MCF 10A (cell line): ENCODE measurements around the gene NOP10. TPM values are rescaled to one million over a fixed set of nuclear protein-coding genes. Genes with fewer than 3 reads are reported as not detected.

Experiments
- BruUV-seq: library from RNA; stranded (reverse); fragments of 400-500 nt; replicated peaks from 2 replicates; lab custom pipeline; 2021; lab: Mats Ljungman, UMichigan
- CTCF ChIA-PET: fragments of 300-600 bp; sonication (Branson Sonifier 250); formaldehyde crosslinking; extraction: SDS; loops from one replicate; lab custom pipeline; 2021; ENCODE audit warnings: antibody characterized with exemption, inconsistent platforms; lab: Yijun Ruan, JAX
- POLR2A ChIA-PET: fragments of 300-600, 350-650 bp; sonication (Branson Sonifier 250); formaldehyde crosslinking; extraction: SDS; loops from one replicate; lab custom pipeline; 2020; ENCODE audit warnings: antibody characterized with exemption, inconsistent platforms; lab: Yijun Ruan, JAX
- DNase-seq: peaks from one replicate; pipeline ENCODE4 v3.0.0-alpha.2; 2018; ENCODE audit not compliant: unreplicated experiment
- H3K27ac Mint-ChIP-seq: one replicate; pipeline ENCODE4 v1.8.0; 2022; ENCODE audit warnings: mild to moderate bottlenecking, low read depth, mixed read lengths; ENCODE audit not compliant: unreplicated experiment
- H3K27me3 Mint-ChIP-seq: one replicate; pipeline ENCODE4 v1.8.0; 2022; ENCODE audit warnings: mixed read lengths; ENCODE audit not compliant: insufficient read depth, unreplicated experiment
- H3K36me3 Mint-ChIP-seq: one replicate; pipeline ENCODE4 v1.8.0; 2022; ENCODE audit warnings: mild to moderate bottlenecking, moderate library complexity, mixed read lengths; ENCODE audit not compliant: insufficient read depth, unreplicated experiment
- H3K4me1 Mint-ChIP-seq: one replicate; pipeline ENCODE4 v1.8.0; 2022; ENCODE audit warnings: mixed read lengths; ENCODE audit not compliant: insufficient read depth, unreplicated experiment
- H3K4me3 Mint-ChIP-seq: one replicate; pipeline ENCODE4 v1.8.0; 2022; ENCODE audit warnings: mild to moderate bottlenecking, moderate library complexity, mixed read lengths; ENCODE audit not compliant: unreplicated experiment
- H3K9me3 Mint-ChIP-seq: one replicate; pipeline ENCODE4 v1.8.0; 2022; ENCODE audit warnings: mixed read lengths; ENCODE audit not compliant: unreplicated experiment
- intact Hi-C: fragments of 100-400 bp; cut with micrococcal nuclease; formaldehyde crosslinking; loops from 2 replicates; pipeline ENCODE4 v1.14.1; 2022
- total RNA-seq: library from RNA; stranded (reverse); gene quantifications from 2 replicates; pipeline ENCODE4 v1.2.3, GENCODE V29; 2022
- TF ChIP-seq, protein P1 (sequence below): fragments of 200-600 bp; IDR thresholded peaks from one replicate; pipeline ENCODE4 v1.8.0; 2022; ENCODE audit warnings: antibody characterized with exemption, mild to moderate bottlenecking; ENCODE audit not compliant: unreplicated experiment

Gene NOP10
- total RNA-seq, 1 experiment from 2014 or later, result 187 TPM

DNA sequence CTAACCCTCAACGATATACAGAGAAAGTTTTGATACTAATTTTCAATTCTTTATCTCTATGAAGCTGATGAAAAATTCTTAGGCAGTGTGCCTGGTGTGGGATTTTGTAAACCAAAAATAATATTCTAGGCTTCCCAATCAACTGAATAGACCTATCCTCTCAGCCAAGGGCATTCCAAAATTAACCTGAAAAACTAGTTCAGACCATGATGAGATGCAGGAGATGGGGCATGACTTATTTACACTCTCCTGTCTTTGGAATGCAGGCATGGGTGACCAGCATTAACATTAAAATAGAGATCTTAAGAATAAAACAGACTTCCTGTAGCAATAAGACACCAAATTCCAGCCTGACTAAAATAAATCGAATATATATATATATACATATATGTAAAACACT lies 31.9 kb upstream of the NOP10 start:
- Mint-ChIP-seq H3K36me3 (peaks cover 10% of the 10 kb centered on the region), H3K4me3 (no peak overlapping the region), H3K27ac (no peak overlapping the region), H3K4me1 (no peaks in the 10 kb centered on the region), H3K27me3 (no peaks in the 10 kb centered on the region), H3K9me3 (no peaks in the 10 kb centered on the region)
- intact Hi-C loops, result no loop called here
- no TSS peak for BruUV-seq
- no peak for DNase-seq
- CTCF ChIA-PET, result interaction anchor here (0.7 to 1.0 kb wide), 2 partner anchors 140 to 301 kb away, joined by 3 read pairs; no protein-coding TSS in a partner anchor
- TF ChIP-seq, protein P1, sequence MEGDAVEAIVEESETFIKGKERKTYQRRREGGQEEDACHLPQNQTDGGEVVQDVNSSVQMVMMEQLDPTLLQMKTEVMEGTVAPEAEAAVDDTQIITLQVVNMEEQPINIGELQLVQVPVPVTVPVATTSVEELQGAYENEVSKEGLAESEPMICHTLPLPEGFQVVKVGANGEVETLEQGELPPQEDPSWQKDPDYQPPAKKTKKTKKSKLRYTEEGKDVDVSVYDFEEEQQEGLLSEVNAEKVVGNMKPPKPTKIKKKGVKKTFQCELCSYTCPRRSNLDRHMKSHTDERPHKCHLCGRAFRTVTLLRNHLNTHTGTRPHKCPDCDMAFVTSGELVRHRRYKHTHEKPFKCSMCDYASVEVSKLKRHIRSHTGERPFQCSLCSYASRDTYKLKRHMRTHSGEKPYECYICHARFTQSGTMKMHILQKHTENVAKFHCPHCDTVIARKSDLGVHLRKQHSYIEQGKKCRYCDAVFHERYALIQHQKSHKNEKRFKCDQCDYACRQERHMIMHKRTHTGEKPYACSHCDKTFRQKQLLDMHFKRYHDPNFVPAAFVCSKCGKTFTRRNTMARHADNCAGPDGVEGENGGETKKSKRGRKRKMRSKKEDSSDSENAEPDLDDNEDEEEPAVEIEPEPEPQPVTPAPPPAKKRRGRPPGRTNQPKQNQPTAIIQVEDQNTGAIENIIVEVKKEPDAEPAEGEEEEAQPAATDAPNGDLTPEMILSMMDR, result no peak
- POLR2A ChIA-PET, result interaction anchor here (0.7 kb wide), 1 partner anchor 177 kb away, joined by 3 read pairs; no protein-coding TSS in a partner anchor

DNA sequence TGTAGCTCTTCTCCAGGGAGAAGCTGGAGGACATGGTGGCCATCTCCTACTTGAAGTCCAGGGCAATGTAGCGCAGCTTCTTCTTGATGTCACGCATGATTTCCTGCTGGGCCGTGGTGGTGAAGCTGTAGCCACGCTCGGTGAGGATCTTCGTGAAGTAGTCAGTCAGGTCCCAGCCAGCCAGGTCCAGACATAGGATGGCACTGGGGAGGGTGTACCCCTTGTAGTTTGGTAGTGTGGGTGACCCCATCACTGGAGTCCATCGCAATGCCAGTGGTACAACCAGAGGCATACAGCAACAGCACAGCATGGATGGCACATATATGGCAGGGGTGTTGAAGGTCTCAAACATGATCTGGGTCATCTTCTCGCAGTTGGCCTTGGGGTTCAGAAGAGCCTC lies 31.0 kb upstream of the NOP10 start:
- Mint-ChIP-seq H3K9me3 (no peaks in the 10 kb centered on the region), H3K4me3 (no peak overlapping the region), H3K36me3 (peaks cover 10% of the 10 kb centered on the region), H3K4me1 (no peaks in the 10 kb centered on the region), H3K27ac (no peak overlapping the region), H3K27me3 (no peaks in the 10 kb centered on the region)
- DNase-seq, result no peak
- intact Hi-C loops, result no loop called here
- ChIA-PET POLR2A (no interaction called here), CTCF (no interaction called here)
- TF ChIP-seq, protein P1, result no peak
- BruUV-seq, result no TSS peak

DNA sequence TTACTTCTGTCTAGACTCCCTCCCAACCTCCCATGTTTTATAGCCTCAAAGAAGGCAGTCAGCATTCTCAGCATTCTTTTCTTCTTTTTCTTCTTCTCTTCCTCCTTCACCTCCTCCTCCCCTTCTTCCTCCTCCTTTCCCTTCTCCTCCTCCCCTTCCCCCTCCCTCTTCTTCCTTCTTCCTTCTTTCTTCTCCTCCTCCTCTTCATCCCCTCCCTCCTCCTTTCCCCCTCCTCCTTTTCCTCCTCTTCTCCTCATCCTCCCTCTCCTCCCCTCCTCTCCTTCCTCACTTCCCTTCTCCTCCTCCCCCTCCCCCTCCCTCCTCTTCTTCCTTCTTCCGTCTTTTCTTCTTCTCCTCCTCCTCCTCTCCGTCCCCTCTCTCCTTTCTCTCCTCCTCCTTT lies 27.7 kb upstream of the NOP10 start:
- H3K4me1 Mint-ChIP-seq, result peaks cover 9% of the 10 kb centered on the region
- TF ChIP-seq, protein P1, result no peak
- no peak overlapping the region for H3K27ac Mint-ChIP-seq
- intact Hi-C loops, result no loop called here
- no peaks in the 10 kb centered on the region for H3K27me3 Mint-ChIP-seq
- DNase-seq, result no peak
- no peaks in the 10 kb centered on the region for H3K9me3 Mint-ChIP-seq
- no TSS peak for BruUV-seq
- ChIA-PET POLR2A (no interaction called here), CTCF (no interaction called here)
- no peak overlapping the region for H3K4me3 Mint-ChIP-seq
- no peaks in the 10 kb centered on the region for H3K36me3 Mint-ChIP-seq

GRCh38 chr15:34370129-34370528 lies 27.2 kb upstream of the NOP10 start:
- Mint-ChIP-seq H3K27ac (no peak overlapping the region), H3K9me3 (no peaks in the 10 kb centered on the region), H3K36me3 (no peaks in the 10 kb centered on the region), H3K27me3 (no peaks in the 10 kb centered on the region), H3K4me3 (no peak overlapping the region), H3K4me1 (peaks cover 12% of the 10 kb centered on the region)
- intact Hi-C loops, result no loop called here
- CTCF ChIA-PET, result interaction anchor here (1.1 kb wide), 1 partner anchor 12 kb away, joined by 5 read pairs; no protein-coding TSS in a partner anchor
- DNase-seq, result no peak
- no TSS peak for BruUV-seq
- TF ChIP-seq, protein P1, result no peak
- POLR2A ChIA-PET, result no interaction called here
